MM.1S (cell line): Measurements from ENCODE around the gene HYCC1.

Source experiments
- CTCF ChIP-seq: fragments of 300-600 bp; sonication (generic); IDR thresholded peaks from 2 replicates; pipeline ENCODE4 v1.5.1; 2016; ENCODE audit warnings: antibody characterized with exemption, low read length, mixed read lengths
- EZH2 ChIP-seq: fragments of 300-600 bp; sonication (generic); optimal IDR thresholded peaks from 2 replicates; pipeline ENCODE3; 2017; ENCODE audit warnings: low read depth, mild to moderate bottlenecking, antibody characterized with exemption, low read length, mixed read lengths

DNA sequence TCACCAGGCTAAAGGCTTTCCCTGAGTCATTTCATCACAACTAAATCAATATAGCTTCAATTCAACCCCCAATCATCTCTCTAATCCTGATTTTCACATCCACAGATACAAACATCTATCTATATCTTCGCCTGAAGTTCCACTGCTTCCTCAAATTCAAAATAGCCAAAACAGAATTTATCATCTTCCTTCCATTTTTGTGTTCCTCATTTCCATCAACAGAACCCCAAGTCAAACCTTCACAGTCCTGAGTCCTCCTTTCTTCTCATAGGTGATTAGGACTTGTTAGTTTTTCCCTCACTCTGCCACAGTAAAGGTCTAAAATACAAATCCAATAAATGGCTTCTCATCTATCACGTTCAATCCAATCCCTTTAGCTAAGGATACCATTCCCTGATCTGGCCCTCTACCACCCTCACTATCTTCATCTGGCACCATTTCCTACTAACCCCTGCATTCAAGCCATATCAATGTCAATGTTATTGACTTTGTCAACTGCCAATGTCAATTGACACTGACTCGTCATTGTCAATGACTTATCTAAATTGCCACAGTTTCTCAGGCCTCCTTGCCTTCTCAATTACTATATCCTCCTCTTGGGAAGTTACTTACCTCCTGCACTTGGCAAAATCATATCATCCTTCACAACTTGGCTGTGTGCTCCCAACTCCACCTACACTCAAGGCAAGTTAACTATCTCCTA is 2.6 kb downstream of the HYCC1 start:
- no peak for TF ChIP-seq CTCF
- TF ChIP-seq EZH2: no peak
